PC-3 (cell line): Measurements from ENCODE around the gene NCSTN. TPM values are rescaled to one million over a fixed set of nuclear protein-coding genes. Genes with fewer than 3 reads are reported as not detected.

Source experiments
- ATAC-seq: fragments of 200-7000 bp; cut with Tn5 transposase; 2 replicates; pipeline ENCODE4 v1.9.1; 2020; ENCODE audit warnings: mild to moderate bottlenecking, moderate library complexity
- BruUV-seq: library from RNA; stranded (reverse); fragments of 400-500 nt; replicated peaks from 2 replicates; lab custom pipeline; 2021; lab: Mats Ljungman, UMichigan
- CTCF ChIA-PET: fragments of 300-600 bp; sonication (Branson Sonifier 250); formaldehyde crosslinking; loops from one replicate; lab custom pipeline; 2022; ENCODE audit warnings: antibody characterized with exemption; lab: Charles Lee
- POLR2A ChIA-PET: fragments of 300-600 bp; sonication (Branson Sonifier 250); formaldehyde crosslinking; loops from one replicate; lab custom pipeline; 2022; ENCODE audit warnings: antibody characterized with exemption; ENCODE audit not compliant: unreplicated experiment; lab: Charles Lee
- DNase-seq: peaks from one replicate; pipeline ENCODE4 v3.0.0-alpha.2; 2015
- H2AFZ ChIP-seq: fragments of 300-600 bp; sonication (generic); 2 replicates; pipeline ENCODE4 v1.6.0; 2016; ENCODE audit warnings: antibody characterized with exemption, low read length
- H3F3A ChIP-seq: fragments of 300-600 bp; sonication (generic); one replicate; pipeline ENCODE4 v1.6.0; 2017; ENCODE audit warnings: antibody characterized with exemption, low read length, control low read depth, mild to moderate bottlenecking; ENCODE audit not compliant: unreplicated experiment
- H3K27ac ChIP-seq: fragments of 300-600 bp; sonication (generic); 2 replicates; pipeline ENCODE4 v1.5.1; 2016; ENCODE audit warnings: mild to moderate bottlenecking, low read length
- H3K27me3 ChIP-seq: fragments of 300-600 bp; sonication (generic); 2 replicates; pipeline ENCODE4 v1.6.1; 2016; ENCODE audit warnings: low read length, mixed read lengths
- H3K36me3 ChIP-seq: fragments of 300-600 bp; sonication (generic); 2 replicates; pipeline ENCODE4 v1.6.1; 2016; ENCODE audit warnings: low read depth, mixed run types, low read length, mixed read lengths
- H3K4me1 ChIP-seq: fragments of 300-600 bp; sonication (generic); 2 replicates; pipeline ENCODE4 v1.5.1; 2016; ENCODE audit warnings: low read length; ENCODE audit not compliant: insufficient read depth
- H3K4me2 ChIP-seq: fragments of 300-600 bp; sonication (generic); 2 replicates; pipeline ENCODE4 v1.6.0; 2016; ENCODE audit warnings: low read length
- H3K4me3 ChIP-seq: fragments of 300-600 bp; sonication (generic); 2 replicates; pipeline ENCODE4 v1.5.1; 2016; ENCODE audit warnings: mild to moderate bottlenecking, low read length, mixed read lengths
- H3K79me2 ChIP-seq: fragments of 300-600 bp; sonication (generic); 2 replicates; pipeline ENCODE4 v1.6.1; 2017; ENCODE audit warnings: low read length, mixed read lengths
- H3K9ac ChIP-seq: fragments of 300-600 bp; sonication (generic); 2 replicates; pipeline ENCODE4 v1.6.0; 2016; ENCODE audit warnings: mild to moderate bottlenecking, low read length
- H3K9me2 ChIP-seq: fragments of 300-600 bp; sonication (generic); replicated peaks from 2 replicates; pipeline ENCODE4 v1.6.1; 2016; ENCODE audit warnings: mixed run types, low read length, mixed read lengths
- H3K9me3 ChIP-seq: fragments of 300-600 bp; sonication (generic); 2 replicates; pipeline ENCODE4 v1.6.1; 2016; ENCODE audit warnings: low read length, mixed read lengths
- H4K20me1 ChIP-seq: fragments of 300-600 bp; sonication (generic); 2 replicates; pipeline ENCODE4 v1.6.1; 2016; ENCODE audit warnings: low read length, mixed read lengths
- CTCF ChIP-seq: fragments of 300-600 bp; sonication (generic); conservative IDR thresholded peaks from 2 replicates; pipeline ENCODE4 v1.5.1; 2017; ENCODE audit warnings: antibody characterized with exemption, low read depth, mild to moderate bottlenecking, low read length
- EZH2 ChIP-seq: fragments of 300-600 bp; sonication (generic); IDR thresholded peaks from one replicate; pipeline ENCODE4 v1.6.1; 2017; ENCODE audit warnings: antibody characterized with exemption, mild to moderate bottlenecking, low read length; ENCODE audit not compliant: unreplicated experiment
- EZH2phosphoT487 ChIP-seq: fragments of 300-600 bp; sonication (generic); IDR thresholded peaks from 2 replicates; pipeline ENCODE4 v1.6.1; 2018; ENCODE audit warnings: mild to moderate bottlenecking, antibody characterized with exemption, low read length, borderline replicate concordance
- intact Hi-C: fragments of 100-400 bp; cut with micrococcal nuclease; formaldehyde crosslinking; loops from 2 replicates; pipeline ENCODE4 v1.9.0; 2023
- total RNA-seq: library from RNA; depleted of rRNA; stranded (reverse); fragments of >200 nt; gene quantifications from 2 replicates; pipeline ENCODE4 v1.2.3, GENCODE V29; 2014

The NCSTN gene
- total RNA-seq, 1 experiment from 2014 or later: 49.6 TPM

GRCh38 chr1:160367934-160368923 lies 25.0 kb downstream of the NCSTN start:
- ATAC-seq (no peak), DNase-seq (no peak)
- BruUV-seq: no TSS peak
- no peak overlapping the region for H3K9ac ChIP-seq
- no peak overlapping the region for H3K4me2 ChIP-seq
- H3K4me3 ChIP-seq: no peak overlapping the region
- H3K27ac ChIP-seq: no peak overlapping the region
- CTCF ChIA-PET: no interaction called here
- intact Hi-C loops: no loop called here
- H4K20me1 ChIP-seq: no peaks in the 10 kb centered on the region
- H3K9me3 ChIP-seq: no peaks in the 10 kb centered on the region
- POLR2A ChIA-PET: no interaction called here
- no peaks in the 10 kb centered on the region for H3K36me3 ChIP-seq
- H3K27me3 ChIP-seq: no peaks in the 10 kb centered on the region
- no peaks in the 10 kb centered on the region for H3K9me2 ChIP-seq
- no peaks in the 10 kb centered on the region for H3K4me1 ChIP-seq
- TF ChIP-seq EZH2 (no peak), CTCF (no peak), EZH2phosphoT487 (no peak)
- no peaks in the 10 kb centered on the region for H3K79me2 ChIP-seq
- no peaks in the 10 kb centered on the region for H3F3A ChIP-seq
- H2AFZ ChIP-seq: no peak overlapping the region

DNA sequence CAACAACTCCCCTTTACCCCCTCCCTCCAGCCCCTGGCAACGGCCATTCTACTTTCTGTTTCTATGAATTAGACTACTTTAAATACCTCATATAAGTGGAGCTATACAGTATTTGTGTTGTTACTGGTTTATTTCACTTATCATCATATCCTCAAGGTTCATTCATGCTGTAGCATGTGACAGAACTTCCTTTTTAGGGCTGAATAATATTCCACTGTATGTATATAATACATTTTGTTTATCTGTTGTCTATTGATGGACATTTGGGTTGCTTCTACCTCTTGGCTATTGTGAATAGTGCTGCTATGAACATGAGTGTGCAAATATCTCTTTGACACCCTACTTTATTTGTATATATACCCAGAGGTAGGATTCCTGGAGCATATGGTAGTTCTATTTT lies 25.9 kb downstream of the NCSTN start:
- DNase-seq: no peak
- Histone ChIP-seq H3K36me3 (no peaks in the 10 kb centered on the region), H3K79me2 (no peaks in the 10 kb centered on the region), H3K27me3 (no peaks in the 10 kb centered on the region), H3K4me2 (no peak overlapping the region), H2AFZ (no peak overlapping the region), H3F3A (no peaks in the 10 kb centered on the region), H3K9me2 (no peaks in the 10 kb centered on the region), H3K4me1 (no peaks in the 10 kb centered on the region), H3K9ac (no peak overlapping the region), H3K4me3 (no peak overlapping the region), H3K27ac (no peak overlapping the region), H4K20me1 (no peaks in the 10 kb centered on the region), H3K9me3 (no peaks in the 10 kb centered on the region)
- no peak for ATAC-seq
- BruUV-seq: no TSS peak
- ChIA-PET CTCF (no interaction called here), POLR2A (no interaction called here)
- intact Hi-C loops: no loop called here
- no peak for TF ChIP-seq EZH2phosphoT487
- TF ChIP-seq CTCF: no peak
- no peak for TF ChIP-seq EZH2
